PC-3 (cell line): ENCODE data around the gene CCNQ. TPM values are rescaled to one million over a fixed set of nuclear protein-coding genes. Genes with fewer than 3 reads are reported as not detected.
A peak's percentile ranks its signal among the peaks of the same experiment; 100 is the strongest.

ENCODE experiments used
- ATAC-seq: fragments of 200-7000 bp; cut with Tn5 transposase; 2 replicates; pipeline ENCODE4 v1.9.1; 2020; ENCODE audit warnings: mild to moderate bottlenecking, moderate library complexity
- BruUV-seq: library from RNA; stranded (reverse); fragments of 400-500 nt; replicated peaks from 2 replicates; lab custom pipeline; 2021; lab: Mats Ljungman, UMichigan
- CTCF ChIA-PET: fragments of 300-600 bp; sonication (Branson Sonifier 250); formaldehyde crosslinking; loops from one replicate; lab custom pipeline; 2022; ENCODE audit warnings: antibody characterized with exemption; lab: Charles Lee
- POLR2A ChIA-PET: fragments of 300-600 bp; sonication (Branson Sonifier 250); formaldehyde crosslinking; loops from one replicate; lab custom pipeline; 2022; ENCODE audit warnings: antibody characterized with exemption; ENCODE audit not compliant: unreplicated experiment; lab: Charles Lee
- DNase-seq: peaks from one replicate; pipeline ENCODE4 v3.0.0-alpha.2; 2015
- H2AFZ ChIP-seq: fragments of 300-600 bp; sonication (generic); 2 replicates; pipeline ENCODE4 v1.6.0; 2016; ENCODE audit warnings: antibody characterized with exemption, low read length
- H3F3A ChIP-seq: fragments of 300-600 bp; sonication (generic); one replicate; pipeline ENCODE4 v1.6.0; 2017; ENCODE audit warnings: antibody characterized with exemption, low read length, control low read depth, mild to moderate bottlenecking; ENCODE audit not compliant: unreplicated experiment
- H3K27ac ChIP-seq: fragments of 300-600 bp; sonication (generic); 2 replicates; pipeline ENCODE4 v1.5.1; 2016; ENCODE audit warnings: mild to moderate bottlenecking, low read length
- H3K27me3 ChIP-seq: fragments of 300-600 bp; sonication (generic); 2 replicates; pipeline ENCODE4 v1.6.1; 2016; ENCODE audit warnings: low read length, mixed read lengths
- H3K36me3 ChIP-seq: fragments of 300-600 bp; sonication (generic); 2 replicates; pipeline ENCODE4 v1.6.1; 2016; ENCODE audit warnings: low read depth, mixed run types, low read length, mixed read lengths
- H3K4me1 ChIP-seq: fragments of 300-600 bp; sonication (generic); 2 replicates; pipeline ENCODE4 v1.5.1; 2016; ENCODE audit warnings: low read length; ENCODE audit not compliant: insufficient read depth
- H3K4me2 ChIP-seq: fragments of 300-600 bp; sonication (generic); 2 replicates; pipeline ENCODE4 v1.6.0; 2016; ENCODE audit warnings: low read length
- H3K4me3 ChIP-seq: fragments of 300-600 bp; sonication (generic); 2 replicates; pipeline ENCODE4 v1.5.1; 2016; ENCODE audit warnings: mild to moderate bottlenecking, low read length, mixed read lengths
- H3K79me2 ChIP-seq: fragments of 300-600 bp; sonication (generic); 2 replicates; pipeline ENCODE4 v1.6.1; 2017; ENCODE audit warnings: low read length, mixed read lengths
- H3K9ac ChIP-seq: fragments of 300-600 bp; sonication (generic); 2 replicates; pipeline ENCODE4 v1.6.0; 2016; ENCODE audit warnings: mild to moderate bottlenecking, low read length
- H3K9me2 ChIP-seq: fragments of 300-600 bp; sonication (generic); replicated peaks from 2 replicates; pipeline ENCODE4 v1.6.1; 2016; ENCODE audit warnings: mixed run types, low read length, mixed read lengths
- H3K9me3 ChIP-seq: fragments of 300-600 bp; sonication (generic); 2 replicates; pipeline ENCODE4 v1.6.1; 2016; ENCODE audit warnings: low read length, mixed read lengths
- H4K20me1 ChIP-seq: fragments of 300-600 bp; sonication (generic); 2 replicates; pipeline ENCODE4 v1.6.1; 2016; ENCODE audit warnings: low read length, mixed read lengths
- CTCF ChIP-seq: fragments of 300-600 bp; sonication (generic); conservative IDR thresholded peaks from 2 replicates; pipeline ENCODE4 v1.5.1; 2017; ENCODE audit warnings: antibody characterized with exemption, low read depth, mild to moderate bottlenecking, low read length
- EZH2 ChIP-seq: fragments of 300-600 bp; sonication (generic); IDR thresholded peaks from one replicate; pipeline ENCODE4 v1.6.1; 2017; ENCODE audit warnings: antibody characterized with exemption, mild to moderate bottlenecking, low read length; ENCODE audit not compliant: unreplicated experiment
- EZH2phosphoT487 ChIP-seq: fragments of 300-600 bp; sonication (generic); IDR thresholded peaks from 2 replicates; pipeline ENCODE4 v1.6.1; 2018; ENCODE audit warnings: mild to moderate bottlenecking, antibody characterized with exemption, low read length, borderline replicate concordance
- intact Hi-C: fragments of 100-400 bp; cut with micrococcal nuclease; formaldehyde crosslinking; loops from 2 replicates; pipeline ENCODE4 v1.9.0; 2023
- total RNA-seq: library from RNA; depleted of rRNA; stranded (reverse); fragments of >200 nt; gene quantifications from 2 replicates; pipeline ENCODE4 v1.2.3, GENCODE V29; 2014

CCNQ gene
- total RNA-seq, 1 experiment from 2014 or later: 110 TPM

GRCh38 chrX:153549807-153550206, 49.1 kb downstream of the CCNQ start:
- ChIA-PET POLR2A (no interaction called here), CTCF (no interaction called here)
- no peak overlapping the region for H3K27ac ChIP-seq
- peak; percentile 30; the same call in 1 of the 2 replicates for TF ChIP-seq CTCF
- TF ChIP-seq EZH2phosphoT487: no peak
- no peak for TF ChIP-seq EZH2
- no peaks in the 10 kb centered on the region for H3K27me3 ChIP-seq
- no peaks in the 10 kb centered on the region for H3K79me2 ChIP-seq
- no peaks in the 10 kb centered on the region for H3K36me3 ChIP-seq
- H3F3A ChIP-seq: no peaks in the 10 kb centered on the region
- ATAC-seq: no peak
- no peak for DNase-seq
- no peaks in the 10 kb centered on the region for H4K20me1 ChIP-seq
- BruUV-seq: no TSS peak
- H3K9me2 ChIP-seq: no peaks in the 10 kb centered on the region
- H3K9me3 ChIP-seq: no peaks in the 10 kb centered on the region
- no peaks in the 10 kb centered on the region for H3K4me1 ChIP-seq
- no peak overlapping the region for H2AFZ ChIP-seq
- no peak overlapping the region for H3K9ac ChIP-seq
- intact Hi-C loops: no loop called here
- no peak overlapping the region for H3K4me2 ChIP-seq
- no peak overlapping the region for H3K4me3 ChIP-seq

- Histone ChIP-seq H3K4me2 (no peak overlapping the region), H2AFZ (no peak overlapping the region), H3K36me3 (no peaks in the 10 kb centered on the region), H3K4me1 (no peaks in the 10 kb centered on the region), H3K9me2 (no peaks in the 10 kb centered on the region), H3K4me3 (no peak overlapping the region), H3K27me3 (no peaks in the 10 kb centered on the region), H3F3A (no peaks in the 10 kb centered on the region), H3K79me2 (no peaks in the 10 kb centered on the region), H3K27ac (no peak overlapping the region), H3K9ac (no peak overlapping the region), H4K20me1 (no peaks in the 10 kb centered on the region), H3K9me3 (no peaks in the 10 kb centered on the region)
- no peak for TF ChIP-seq EZH2
- TF ChIP-seq CTCF: no peak
- TF ChIP-seq EZH2phosphoT487: no peak
- ATAC-seq (no peak), DNase-seq (no peak)
- intact Hi-C loops: no loop called here
- POLR2A ChIA-PET: no interaction called here
- no TSS peak for BruUV-seq
- CTCF ChIA-PET: no interaction called here
These were observed 49.7 kb downstream of the CCNQ start for GRCh38 chrX:153549231-153549630.

GRCh38 chrX:153547195-153547594, 51.7 kb downstream of the CCNQ start:
- H3K27ac ChIP-seq: no peak overlapping the region
- H3K79me2 ChIP-seq: no peaks in the 10 kb centered on the region
- H3K9me2 ChIP-seq: no peaks in the 10 kb centered on the region
- H3F3A ChIP-seq: no peaks in the 10 kb centered on the region
- DNase-seq: no peak
- BruUV-seq: no TSS peak
- H3K27me3 ChIP-seq: no peaks in the 10 kb centered on the region
- POLR2A ChIA-PET: no interaction called here
- no peaks in the 10 kb centered on the region for H3K36me3 ChIP-seq
- no peaks in the 10 kb centered on the region for H3K9me3 ChIP-seq
- no peak overlapping the region for H2AFZ ChIP-seq
- no peak overlapping the region for H3K9ac ChIP-seq
- H4K20me1 ChIP-seq: no peaks in the 10 kb centered on the region
- TF ChIP-seq EZH2phosphoT487: no peak
- no peak for TF ChIP-seq CTCF
- no peak for TF ChIP-seq EZH2
- no peak overlapping the region for H3K4me3 ChIP-seq
- CTCF ChIA-PET: no interaction called here
- H3K4me2 ChIP-seq: no peak overlapping the region
- H3K4me1 ChIP-seq: no peaks in the 10 kb centered on the region
- no peak for ATAC-seq
- intact Hi-C loops: no loop called here
